ENCODE data around the gene SUSD5.

The SUSD5 gene

DNA sequence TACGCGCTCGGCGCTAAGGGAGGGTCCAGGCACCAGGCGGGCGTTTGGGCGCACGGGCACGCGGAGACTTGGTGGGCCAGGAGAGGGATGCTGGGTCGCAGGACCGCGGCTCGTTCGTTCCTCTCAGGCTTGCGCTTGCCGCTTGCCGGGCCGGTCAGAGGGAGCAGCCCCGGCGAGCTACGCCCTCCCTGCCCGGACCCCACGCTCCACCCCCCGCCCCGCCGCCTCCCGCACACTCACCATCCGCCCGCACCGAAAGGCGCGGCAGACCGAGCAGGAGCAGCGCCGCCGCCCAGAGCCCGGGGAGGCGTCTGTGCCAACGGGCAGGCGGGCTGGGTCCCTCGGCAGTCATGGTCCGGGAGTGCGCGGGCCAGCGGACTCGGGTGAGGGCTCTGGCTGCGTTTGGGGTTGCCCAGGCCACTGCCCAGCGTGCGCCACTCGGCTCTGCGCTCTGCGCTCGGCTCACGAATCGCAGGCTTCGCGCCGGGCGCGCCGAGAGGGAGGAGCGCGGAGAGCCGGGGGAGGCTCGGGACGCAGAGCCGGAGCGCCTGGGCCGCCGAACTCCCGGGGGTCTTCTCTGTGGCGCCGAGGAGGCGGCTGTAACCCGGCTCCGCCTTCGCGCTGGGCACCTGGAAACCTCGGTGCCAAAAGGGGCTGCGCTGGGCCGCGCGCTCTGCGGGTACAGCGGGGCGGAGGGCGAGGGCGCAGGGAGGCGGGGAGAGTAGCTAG is at the start of gene SUSD5:
Gene SUSD5 (minus strand): TSS at position 365 of the 729 bp plus-strand sequence. CDS start 13 bp downstream, at position 352.
- peak in 21 of 56 donors; percentile 3 to 44 (median 9) for DNase-seq

DNA sequence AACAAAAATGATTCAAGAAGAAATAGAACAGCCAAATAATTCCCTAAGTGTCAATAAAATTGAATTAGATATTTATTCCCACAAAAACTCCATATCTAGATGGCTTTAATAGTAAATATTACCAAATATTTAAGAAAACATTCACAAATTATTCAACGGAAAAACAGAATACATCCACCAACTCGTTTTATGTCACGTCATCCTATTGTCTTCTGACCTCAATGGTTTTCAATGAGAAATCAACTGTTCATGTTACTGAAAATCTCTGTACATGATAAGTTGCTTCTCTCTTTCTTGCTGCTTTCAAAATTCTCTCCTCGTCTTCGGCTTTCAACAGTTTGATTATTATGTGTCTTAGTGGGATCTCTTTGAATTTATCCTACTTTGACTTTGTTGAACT is 41.5 kb upstream of the SUSD5 start:
- DNase-seq, result no peak

DNA sequence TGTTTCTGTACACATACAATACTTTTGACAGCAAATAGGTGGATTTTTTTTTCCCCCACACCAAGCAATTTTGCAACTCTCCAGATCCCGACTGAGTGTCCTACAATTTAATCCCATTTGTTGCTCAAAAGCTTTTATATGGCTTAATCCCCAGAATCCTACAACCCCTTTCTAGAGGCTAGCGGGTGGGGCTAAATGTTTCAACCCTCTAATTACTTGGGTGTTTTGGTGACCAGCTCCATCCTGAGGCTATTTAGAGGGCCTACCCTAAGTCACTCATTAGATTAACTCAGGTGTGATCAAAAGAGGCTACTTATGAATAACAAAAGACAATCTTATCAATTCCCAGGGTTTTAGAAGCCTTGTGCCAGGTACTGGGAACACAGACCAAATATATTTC is 37.6 kb upstream of the SUSD5 start:
- DNase-seq, result no peak

DNA sequence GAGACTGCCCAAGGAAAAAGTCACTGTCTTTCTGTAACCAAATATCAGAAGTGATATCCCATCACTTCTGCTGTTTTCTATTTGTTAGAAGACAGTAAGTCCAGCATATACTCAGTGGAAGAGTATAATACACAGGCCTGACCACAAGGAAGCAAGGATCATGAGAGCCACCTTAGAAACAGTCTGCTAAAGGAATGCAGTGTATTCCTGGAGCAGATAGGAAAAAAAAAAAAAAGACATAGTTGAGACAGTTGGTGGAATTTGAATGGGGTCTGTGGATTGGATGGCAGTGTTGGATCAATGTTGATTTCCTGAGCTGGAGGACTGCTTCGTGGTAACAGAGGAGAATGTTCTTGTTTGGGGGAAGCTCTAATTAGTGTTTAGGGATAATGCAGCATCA is 32.1 kb upstream of the SUSD5 start:
- no peak for DNase-seq

DNA sequence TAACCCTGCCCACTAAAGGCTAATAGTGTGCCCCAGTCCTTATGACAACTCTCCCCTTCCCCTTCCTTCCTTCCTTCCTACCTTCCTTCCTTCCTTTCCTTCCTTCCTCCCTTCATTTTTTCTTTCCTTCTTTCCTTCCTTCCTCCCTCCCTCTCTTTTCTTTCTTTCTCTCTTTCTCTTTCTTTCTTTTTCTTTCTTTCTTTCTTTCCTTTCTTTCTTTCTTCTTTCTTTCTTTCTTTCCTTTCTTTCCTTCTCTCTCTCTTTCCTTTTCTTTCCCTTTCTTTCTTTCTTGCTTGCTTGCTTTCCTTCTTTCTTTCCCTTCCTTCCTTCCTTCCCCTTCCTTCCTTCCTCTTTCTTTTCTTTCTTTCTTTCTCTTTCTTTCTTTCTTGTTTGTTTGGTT is 28.2 kb upstream of the SUSD5 start:
- no peak for DNase-seq

DNA sequence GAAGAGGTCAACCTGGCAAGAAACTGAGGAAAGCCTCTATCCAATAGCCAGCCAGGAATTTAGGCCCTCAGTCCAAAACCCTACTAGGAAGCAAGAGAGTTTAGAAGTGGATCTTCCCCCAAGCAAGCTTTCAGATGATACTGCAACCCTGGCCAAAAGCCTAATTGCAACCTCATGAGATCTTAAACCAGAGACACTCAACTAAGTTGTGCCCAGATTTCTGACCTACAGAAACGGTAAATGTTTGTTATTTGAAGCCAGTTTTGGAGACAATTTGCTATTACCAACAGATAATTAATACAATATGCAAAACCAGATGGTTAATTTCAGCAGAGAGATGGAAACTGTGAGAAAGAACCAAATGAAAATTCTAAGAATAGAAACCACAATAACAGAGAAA is 21.7 kb upstream of the SUSD5 start:
- DNase-seq, result no peak

DNA sequence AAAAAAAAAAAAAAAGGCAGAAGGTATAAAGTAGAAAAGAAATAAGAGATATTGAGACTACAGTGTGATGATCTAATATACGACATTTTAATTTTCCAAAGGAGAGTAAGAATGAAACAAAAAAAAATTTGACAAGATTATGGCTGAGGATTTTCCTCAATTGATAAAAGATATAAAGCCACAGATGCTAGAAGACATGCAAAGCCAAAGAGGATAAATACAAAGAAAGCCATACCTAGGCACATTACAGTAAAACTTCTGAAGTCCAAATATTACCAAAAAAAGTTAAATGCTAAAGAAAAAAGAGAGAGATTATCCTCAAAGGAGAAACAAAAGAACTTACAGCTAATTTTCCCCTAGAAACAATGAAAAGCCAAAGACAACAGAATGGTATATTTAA is 20.3 kb upstream of the SUSD5 start:
- no peak for DNase-seq

DNA sequence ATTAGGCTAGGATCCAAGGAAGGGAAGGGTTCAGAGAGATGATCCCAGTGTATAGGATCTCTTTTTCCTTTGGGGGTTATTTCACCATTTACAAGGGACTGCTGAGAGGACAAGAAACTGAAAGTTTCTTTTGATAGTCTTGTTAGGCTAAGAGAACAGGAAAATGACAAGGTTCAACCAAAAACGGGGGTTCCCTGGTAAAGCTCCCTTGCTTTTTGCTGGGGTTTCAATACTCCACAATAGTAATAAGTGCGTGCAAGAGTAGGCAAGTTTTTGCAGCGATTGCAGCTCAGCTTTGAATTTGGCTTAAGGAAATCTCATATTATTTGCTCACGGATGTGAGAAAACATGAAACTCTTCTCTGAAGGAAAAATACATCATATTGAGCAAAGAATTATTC is 18.8 kb upstream of the SUSD5 start:
- DNase-seq, result no peak

DNA sequence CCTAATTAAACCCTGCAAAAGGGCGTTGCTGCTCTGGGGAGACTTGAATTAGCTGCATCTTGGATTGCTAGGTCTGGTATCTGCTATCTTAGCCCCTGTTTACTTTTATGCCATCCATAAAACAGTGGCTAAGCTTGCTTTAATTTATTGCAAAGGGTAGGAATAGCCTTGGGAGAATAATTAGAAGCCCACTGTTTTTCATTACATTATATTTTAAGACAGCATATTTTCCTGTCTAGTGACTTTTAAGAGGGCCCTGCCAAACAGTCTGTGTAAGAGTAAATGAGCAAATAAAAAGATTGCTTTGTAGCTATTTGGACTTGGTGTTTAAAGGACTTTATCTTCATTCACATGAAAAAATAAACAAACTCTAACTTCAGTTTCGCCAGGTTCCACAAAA is 17.4 kb upstream of the SUSD5 start:
- DNase-seq, result no peak

DNA sequence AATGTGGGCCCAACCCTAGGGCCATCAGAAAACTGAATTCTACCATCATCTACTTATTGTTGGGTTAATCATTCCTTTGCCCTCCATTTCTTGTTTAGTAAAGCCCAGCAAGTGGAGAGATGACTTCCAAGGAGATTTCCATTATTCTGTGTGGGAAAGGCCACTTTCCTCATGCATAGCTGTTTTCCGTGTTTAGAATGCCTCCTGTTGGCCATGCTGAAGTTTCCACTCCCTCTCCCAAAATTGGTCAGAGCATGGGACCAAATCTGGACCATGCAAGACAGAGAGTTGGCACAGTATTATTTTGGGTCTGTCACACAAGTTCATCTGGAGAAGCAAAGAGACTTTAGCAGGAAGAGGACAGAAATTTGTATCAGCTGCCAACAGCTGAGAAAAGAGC is 15.3 kb upstream of the SUSD5 start:
- DNase-seq, result no peak

DNA sequence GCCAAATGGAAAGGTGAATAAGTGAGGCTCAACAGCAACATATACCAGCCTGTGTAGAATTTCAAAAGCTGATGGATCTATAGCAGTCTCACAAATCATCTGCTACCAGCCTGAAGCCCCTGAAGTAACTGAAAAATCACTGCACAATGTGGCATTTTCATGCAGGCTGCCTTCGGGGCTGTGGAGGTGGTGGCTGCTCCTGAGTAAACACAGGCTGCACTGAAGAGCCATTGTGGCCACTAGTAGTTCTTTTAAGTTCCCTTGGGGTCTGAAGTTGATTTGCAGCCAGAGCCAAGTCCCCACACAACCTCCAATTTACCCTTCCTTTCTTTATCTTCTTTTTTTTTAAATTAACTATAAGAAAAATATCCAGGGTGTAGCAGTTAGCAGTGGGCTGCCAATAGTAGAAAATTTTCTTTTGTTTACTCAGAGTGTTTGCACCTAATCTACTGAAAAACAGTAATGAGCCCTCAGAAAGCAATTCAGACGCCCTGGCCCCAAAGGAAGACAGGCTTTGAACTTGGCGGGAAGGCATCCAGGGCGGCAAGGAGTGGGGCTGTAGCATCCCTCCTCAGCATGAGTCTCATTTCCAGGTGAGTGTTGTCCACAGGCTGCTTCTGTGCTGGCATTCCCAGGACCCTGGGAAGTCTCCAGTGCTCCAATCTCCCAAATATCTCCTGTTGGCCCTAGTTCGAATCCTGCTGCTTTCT is 13.3 kb upstream of the SUSD5 start:
- no peak for DNase-seq

DNA sequence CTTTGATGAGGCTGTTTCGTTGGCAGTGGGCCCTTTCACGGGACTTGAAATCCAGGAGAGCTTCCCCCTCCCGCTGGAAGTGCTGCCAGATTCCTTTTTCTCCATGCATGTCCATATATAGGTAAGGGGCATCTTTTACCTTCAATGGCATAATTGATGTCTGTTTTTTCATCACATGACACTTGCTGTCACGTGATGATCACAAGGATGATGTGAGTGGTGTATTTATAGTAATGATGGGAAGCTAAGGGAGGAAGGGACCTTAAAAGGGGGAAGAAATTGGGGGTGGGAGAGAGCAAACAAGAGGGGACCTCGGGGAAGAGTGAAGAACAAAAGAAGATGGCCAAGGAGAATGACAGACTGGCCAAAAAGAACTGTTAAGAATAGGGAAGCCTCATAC is 11.3 kb upstream of the SUSD5 start:
- no peak for DNase-seq

DNA sequence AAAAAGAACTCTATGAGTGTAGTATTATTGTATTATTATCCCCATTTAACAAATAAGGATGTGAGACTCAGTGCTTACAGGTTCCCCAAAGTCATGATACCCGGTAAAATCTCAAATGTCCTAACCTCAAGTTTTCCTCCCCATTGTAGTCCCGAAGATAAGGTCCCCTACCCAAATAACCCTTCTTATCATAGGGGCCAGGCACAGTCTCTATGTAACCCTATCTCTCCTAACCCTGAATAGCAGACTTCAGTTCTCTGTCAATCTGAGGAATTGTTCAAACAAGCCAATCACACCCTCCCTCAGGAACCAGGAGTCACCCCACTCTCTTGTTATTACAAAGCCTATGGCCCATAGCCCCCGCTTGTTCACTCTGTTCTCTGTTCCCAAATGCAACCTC is 10.5 kb upstream of the SUSD5 start:
- DNase-seq, result no peak

DNA sequence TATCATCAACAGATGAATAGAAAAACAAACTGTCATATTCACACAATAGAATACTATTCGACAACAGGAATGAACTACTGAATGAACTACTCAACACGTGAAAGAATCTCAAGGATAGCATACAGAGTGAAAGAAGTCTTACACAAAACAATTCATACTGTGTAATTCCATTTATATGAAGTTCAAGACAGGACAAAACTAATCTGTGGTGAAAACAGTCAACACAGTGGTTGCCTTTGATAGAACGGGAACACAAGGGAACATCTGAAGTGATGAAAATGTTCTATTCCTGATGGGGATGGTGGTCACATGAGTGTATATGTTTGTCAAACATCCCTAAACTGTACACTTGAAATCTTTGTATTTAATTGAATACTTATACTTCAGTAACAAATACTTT is 2.6 kb upstream of the SUSD5 start:
- DNase-seq, result no peak

DNA sequence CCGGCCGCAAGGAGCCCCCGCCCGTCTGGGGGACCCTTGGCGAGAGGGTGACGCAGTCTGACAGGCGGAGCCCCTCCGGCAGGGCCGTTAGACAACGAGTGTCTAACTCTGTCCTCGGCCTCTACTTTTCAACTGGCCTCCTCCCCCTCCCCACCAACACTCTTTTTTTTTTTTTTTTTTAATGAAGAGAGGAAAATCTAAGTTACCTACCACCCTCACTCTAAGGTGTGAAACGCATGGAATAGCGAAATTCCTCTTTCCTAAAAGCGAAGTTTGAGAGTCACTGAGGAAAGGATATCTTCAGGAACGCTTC is 521 bp upstream of the SUSD5 start:
- no peak for DNase-seq

DNA sequence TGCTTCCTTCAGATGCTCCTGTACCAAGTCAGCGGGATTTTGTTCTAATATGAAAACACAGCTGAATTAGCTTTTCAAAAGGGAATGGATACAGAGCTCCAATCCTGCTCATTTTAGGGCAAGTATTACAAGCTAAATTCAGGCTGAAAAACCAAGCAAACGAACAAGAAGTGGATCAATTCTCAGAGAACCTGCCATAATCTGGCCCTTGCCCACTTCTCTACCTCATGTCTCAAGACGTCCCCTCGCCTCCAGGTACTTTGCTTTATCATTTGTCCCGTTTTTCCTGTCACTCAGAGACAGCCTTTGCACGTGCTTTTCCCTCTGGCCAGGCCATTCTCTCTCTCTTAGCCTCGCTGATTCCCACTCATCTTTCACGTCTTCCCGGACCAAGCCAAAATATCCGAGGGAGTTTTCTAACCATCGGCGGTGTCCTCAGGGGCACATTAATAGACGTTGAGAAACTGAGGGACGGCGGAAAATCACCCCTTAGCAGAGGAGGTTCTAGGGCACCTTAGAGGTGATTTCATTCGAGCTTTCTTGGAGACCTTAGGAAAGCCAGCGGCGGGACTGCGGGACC is 654 bp downstream of the SUSD5 start:
- DNase-seq, result peak in 1 of 56 donors; percentile 4

DNA sequence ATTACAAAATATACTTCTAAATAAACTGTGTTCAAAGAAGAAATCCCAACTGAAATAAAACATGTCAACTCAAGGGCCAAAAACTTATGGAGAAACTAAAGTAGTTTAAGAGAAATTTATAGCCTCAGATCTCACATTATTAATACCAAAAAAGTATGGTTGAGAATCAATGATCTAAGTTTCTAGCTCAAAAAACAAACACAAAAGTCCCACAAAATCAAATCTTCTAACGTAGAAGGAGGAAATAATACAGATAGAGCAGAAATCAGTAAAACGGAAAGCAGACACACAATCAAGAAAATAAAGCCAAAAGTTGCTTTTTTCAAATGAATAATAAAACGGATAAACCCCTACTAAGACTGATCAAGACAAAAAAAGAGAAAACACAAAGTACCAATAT is 2.9 kb downstream of the SUSD5 start:
- no peak for DNase-seq

DNA sequence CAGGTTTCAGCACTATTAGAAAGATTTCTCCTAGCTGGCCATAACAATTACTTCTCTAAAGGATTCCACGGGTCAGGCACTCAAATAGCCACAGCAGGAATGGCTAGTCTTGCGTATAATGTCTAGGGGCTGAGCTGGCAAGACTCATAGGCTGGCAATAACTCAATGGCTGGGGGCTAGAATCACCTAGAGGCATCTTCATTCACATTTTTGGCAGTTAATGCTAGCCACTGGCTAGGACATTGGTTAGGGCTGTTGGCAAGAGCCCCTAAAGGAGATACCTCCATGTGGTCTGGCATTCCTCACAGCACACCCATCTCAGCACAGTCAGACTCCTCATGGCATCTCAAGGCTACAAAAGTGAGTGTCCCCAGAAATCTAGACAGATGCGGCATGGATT is 6.2 kb downstream of the SUSD5 start:
- no peak for DNase-seq

DNA sequence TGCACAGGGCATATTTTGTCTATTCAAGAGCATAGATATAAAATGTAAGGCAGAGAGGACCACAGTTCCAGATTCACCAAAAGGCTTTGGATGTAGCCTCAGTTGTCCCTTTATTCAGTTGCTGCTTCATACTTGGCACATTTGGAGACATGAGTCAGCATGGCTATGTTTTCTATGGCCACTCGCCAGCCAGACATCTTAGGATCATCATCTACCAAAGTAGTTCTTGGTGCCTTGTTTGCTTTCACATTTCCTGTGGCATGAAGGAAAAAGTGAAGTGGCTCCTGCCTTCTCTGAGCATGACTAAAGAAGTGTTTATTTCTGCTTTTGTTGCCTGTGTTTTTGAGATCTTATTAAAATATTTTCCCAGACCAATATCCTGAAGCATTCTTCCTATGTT is 7.2 kb downstream of the SUSD5 start:
- no peak for DNase-seq

DNA sequence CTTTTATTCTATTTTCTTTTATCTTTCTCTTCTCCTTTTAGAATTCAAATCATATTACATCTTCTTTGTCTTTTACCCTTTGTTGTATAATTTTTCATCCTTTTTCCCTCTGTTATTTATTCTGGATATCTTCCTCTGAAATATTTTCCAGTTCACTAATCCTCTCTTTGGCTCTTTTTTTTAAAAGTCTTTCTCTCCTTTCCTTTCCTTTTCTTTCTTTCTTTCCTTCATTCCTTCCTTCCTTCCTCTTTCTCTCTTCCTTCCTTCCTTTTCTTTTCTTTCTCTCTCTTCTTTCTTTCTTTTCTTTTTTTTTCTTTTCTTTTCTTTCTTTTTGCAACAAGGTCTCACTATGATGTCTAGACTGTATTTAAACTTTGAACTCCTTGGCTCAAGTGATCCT is 9.3 kb downstream of the SUSD5 start:
- no peak for DNase-seq

DNA sequence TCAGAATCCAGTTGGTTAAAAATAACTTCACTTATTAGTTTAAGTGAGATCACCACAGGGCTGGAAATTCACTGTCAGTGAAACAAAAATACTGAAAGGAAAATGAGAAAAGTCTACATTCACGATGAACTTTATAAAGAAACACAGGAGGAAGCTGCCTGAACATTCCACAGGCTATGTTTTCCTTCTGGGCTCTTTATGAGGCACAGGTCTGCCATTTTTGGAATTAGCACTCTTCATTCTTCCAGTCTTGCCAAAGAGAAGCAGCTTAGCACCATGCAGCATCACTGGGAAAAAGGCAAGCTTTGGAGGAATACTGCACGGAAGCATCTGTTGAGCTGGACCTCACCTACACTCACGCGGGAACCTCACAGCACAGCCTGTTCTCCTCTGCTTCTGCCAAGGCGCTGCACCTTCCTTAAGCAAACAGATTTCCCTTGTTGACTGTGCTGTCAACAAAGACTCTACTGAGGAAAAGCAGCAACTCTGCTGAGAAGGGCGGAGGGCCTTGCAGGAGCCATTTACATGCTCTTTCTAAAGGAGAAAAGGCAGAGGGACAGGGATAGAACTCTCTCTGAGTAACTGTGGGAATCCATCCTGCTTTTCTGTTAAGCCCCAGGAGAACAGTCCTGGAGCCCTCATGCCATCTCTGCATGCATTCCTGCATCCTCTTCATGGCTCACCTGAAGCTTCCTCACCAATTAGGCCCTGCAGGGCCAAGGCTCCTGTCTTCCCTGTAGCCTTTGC is 15.7 kb downstream of the SUSD5 start:
- DNase-seq, result no peak

DNA sequence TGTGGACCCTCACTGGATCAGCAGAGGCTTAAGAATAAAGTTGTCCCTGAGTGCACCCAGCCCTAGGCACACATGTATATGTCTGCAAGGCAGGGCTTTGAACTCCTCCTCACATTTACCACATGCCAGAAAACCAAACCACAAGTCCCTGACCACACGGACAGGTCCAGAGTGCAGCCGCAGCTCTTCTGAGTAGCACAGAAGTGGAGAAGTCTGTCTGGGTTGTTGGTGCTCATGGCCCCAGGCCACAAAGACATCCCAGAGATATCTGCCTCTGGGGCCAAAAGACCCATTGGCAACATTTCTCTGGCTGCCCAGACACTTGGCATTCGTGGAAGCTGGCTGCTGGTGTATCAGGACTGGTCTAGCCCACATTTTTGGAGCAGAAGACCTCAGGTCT is 17.4 kb downstream of the SUSD5 start:
- DNase-seq, result no peak

Data from nucleus accumbens (tissue), 56 donors.